RWPE2 (cell line): Measurements from ENCODE around the gene TMEM245.

Source experiments
- ATAC-seq: fragments of 200-7000 bp; cut with Tn5 transposase; 3 replicates; pipeline ENCODE4 v1.9.1; 2021; ENCODE audit warnings: low read depth
- DNase-seq: peaks from one replicate; pipeline ENCODE4 v3.0.0-alpha.2; 2020; ENCODE audit warnings: low spot score
- H3K27ac ChIP-seq: fragments of 450-650 bp; 2 replicates; pipeline ENCODE4 v1.5.1; 2017; ENCODE audit warnings: mild to moderate bottlenecking; ENCODE audit not compliant: poor library complexity, severe bottlenecking
- H3K27me3 ChIP-seq: fragments of 250-450 bp; sonication (Bioruptor Pico); 2 replicates; pipeline ENCODE4 v1.5.1; 2021; ENCODE audit warnings: mild to moderate bottlenecking, moderate library complexity; ENCODE audit not compliant: insufficient read depth, poor library complexity, severe bottlenecking
- H3K36me3 ChIP-seq: fragments of 250-450 bp; sonication (Bioruptor Pico); 2 replicates; pipeline ENCODE4 v1.5.1; 2020; ENCODE audit warnings: low read depth, mild to moderate bottlenecking, moderate library complexity
- H3K4me1 ChIP-seq: fragments of 250-450 bp; sonication (Bioruptor Pico); 2 replicates; pipeline ENCODE4 v1.5.1; 2021; ENCODE audit warnings: mild to moderate bottlenecking, moderate library complexity; ENCODE audit not compliant: insufficient read depth, poor library complexity, severe bottlenecking
- H3K4me3 ChIP-seq: fragments of 250-450 bp; sonication (Bioruptor Pico); 2 replicates; pipeline ENCODE4 v1.5.1; 2021; ENCODE audit warnings: mild to moderate bottlenecking, moderate library complexity; ENCODE audit not compliant: severe bottlenecking
- H3K9me3 ChIP-seq: fragments of 250-450 bp; sonication (Bioruptor Pico); 2 replicates; pipeline ENCODE4 v1.5.1; 2021; ENCODE audit warnings: mild to moderate bottlenecking, moderate library complexity; ENCODE audit not compliant: severe bottlenecking
- CTCF ChIP-seq: fragments of 450-650 bp; IDR thresholded peaks from one replicate; pipeline ENCODE4 v1.5.1; 2017; ENCODE audit warnings: mild to moderate bottlenecking, moderate library complexity; ENCODE audit not compliant: poor library complexity, severe bottlenecking

The TMEM245 gene

GRCh38 chr9:109083813-109084405, 35.8 kb downstream of the TMEM245 start:
- no peaks in the 10 kb centered on the region for H3K27me3 ChIP-seq
- no peak overlapping the region for H3K27ac ChIP-seq
- peaks cover 84% of the 10 kb centered on the region for H3K36me3 ChIP-seq
- ATAC-seq (no peak), DNase-seq (no peak)
- no peaks in the 10 kb centered on the region for H3K4me1 ChIP-seq
- no peak for TF ChIP-seq CTCF
- no peak overlapping the region for H3K4me3 ChIP-seq
- H3K9me3 ChIP-seq = no peaks in the 10 kb centered on the region

GRCh38 chr9:109083141-109083540, 36.6 kb downstream of the TMEM245 start:
- TF ChIP-seq CTCF = no peak
- DNase-seq (no peak), ATAC-seq (no peak)
- peaks cover 87% of the 10 kb centered on the region for H3K36me3 ChIP-seq
- no peaks in the 10 kb centered on the region for H3K9me3 ChIP-seq
- no peaks in the 10 kb centered on the region for H3K27me3 ChIP-seq
- no peak overlapping the region for H3K4me3 ChIP-seq
- H3K27ac ChIP-seq = no peak overlapping the region
- H3K4me1 ChIP-seq = no peaks in the 10 kb centered on the region

- peaks cover 85% of the 10 kb centered on the region for H3K36me3 ChIP-seq
Measured at GRCh38 chr9:109082091-109082620, 37.6 kb downstream of the TMEM245 start.

GRCh38 chr9:109074236-109074889, 45.4 kb downstream of the TMEM245 start:
- Histone ChIP-seq H3K4me1 (peaks cover 6% of the 10 kb centered on the region), H3K4me3 (no peak overlapping the region), H3K27me3 (no peaks in the 10 kb centered on the region), H3K27ac (no peak overlapping the region), H3K9me3 (no peaks in the 10 kb centered on the region), H3K36me3 (peaks cover 61% of the 10 kb centered on the region)
- no peak for TF ChIP-seq CTCF
- DNase-seq (no peak), ATAC-seq (no peak)

More at GRCh38 chr9:109082091-109082620, 37.6 kb downstream of the TMEM245 start:
- H3K27me3 ChIP-seq = no peaks in the 10 kb centered on the region
- H3K27ac ChIP-seq = no peak overlapping the region
- DNase-seq (no peak), ATAC-seq (no peak)
- TF ChIP-seq CTCF = no peak
- no peaks in the 10 kb centered on the region for H3K9me3 ChIP-seq
- no peak overlapping the region for H3K4me3 ChIP-seq
- H3K4me1 ChIP-seq = peaks cover 6% of the 10 kb centered on the region
